ENCODE results near the gene LYZ. TPM values are rescaled to one million over a fixed set of nuclear protein-coding genes. Genes with fewer than 3 reads are reported as not detected.
A peak's percentile ranks its signal among the peaks of the same experiment; 100 is the strongest.

Gene LYZ
- total RNA-seq, 2 donors from 2014 or later, result 23.1 to 80.0 TPM

DNA sequence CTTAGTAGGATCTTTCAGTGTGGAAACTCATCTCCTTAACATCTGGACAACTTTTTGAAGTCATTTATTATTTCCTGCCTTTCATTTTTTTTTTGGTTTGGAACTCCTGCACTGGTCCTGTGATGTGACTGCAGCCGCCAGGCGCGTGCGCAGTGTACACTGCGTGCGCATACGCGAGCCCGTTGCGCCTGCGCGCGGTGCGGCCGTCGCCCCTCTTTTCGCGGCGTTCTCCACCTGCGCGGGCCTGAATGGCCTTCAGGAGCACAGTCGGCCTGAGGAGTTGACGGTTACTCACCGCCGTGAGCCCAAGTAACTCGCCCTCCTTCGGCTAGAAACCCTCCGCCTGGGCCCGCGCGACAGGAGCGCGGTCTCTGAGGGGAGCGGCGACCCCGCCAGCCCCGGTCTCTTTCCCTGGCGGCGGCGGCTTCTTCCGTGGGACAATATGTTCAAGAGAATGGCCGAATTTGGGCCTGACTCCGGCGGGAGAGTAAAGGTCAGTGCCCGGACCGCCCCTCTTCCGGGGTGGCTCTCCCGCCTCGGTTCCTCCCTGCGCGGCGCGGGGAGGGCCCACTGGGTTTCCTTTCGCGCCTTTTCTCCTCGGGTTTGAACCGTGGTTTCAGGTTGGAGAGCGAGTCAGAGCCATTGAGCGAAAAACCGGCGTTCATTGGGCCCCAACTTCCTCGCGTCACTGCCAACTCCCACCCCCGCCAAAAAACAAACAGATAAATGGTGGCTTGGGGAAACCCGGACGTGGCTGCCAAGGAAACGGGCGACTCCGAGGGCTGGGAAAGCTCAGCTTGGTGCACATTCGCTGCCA is 11.6 kb downstream of the LYZ start, which contains the start of gene YEATS4:
TSS of gene YEATS4 (plus strand) at position 213 of the 817 bp plus-strand sequence. CDS start at position 443, 230 bp downstream.
- intact Hi-C loops (cut with DNase I), result no loop called here
- DNase-seq (peak; percentile 89), ATAC-seq (peak; percentile 98)

- ATAC-seq, result no peak
- intact Hi-C loops (cut with DNase I), result no loop called here
- DNase-seq, result no peak
Observed at GRCh38 chr12:69360348-69360672, 12.1 kb downstream of the LYZ start.

DNA sequence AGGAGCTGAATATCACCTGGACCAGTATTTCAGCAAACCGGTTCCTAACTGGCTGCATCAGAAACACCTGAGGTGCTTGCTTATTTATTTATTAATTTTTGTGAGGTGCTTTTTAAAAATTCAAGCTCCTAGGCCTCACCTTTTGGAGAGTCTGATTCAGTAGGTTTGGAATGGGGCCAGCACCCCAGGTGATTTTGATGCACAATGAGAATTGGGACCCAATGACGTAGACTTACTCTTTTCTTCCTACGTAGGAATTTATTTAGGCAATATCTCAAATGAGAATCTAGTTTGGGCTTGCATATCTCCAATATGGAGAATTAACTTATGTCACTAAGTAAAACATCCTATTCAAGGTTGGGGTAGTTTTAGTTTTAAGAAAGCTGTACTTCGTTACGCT is 18.6 kb downstream of the LYZ start:
- intact Hi-C loops (cut with DNase I), result no loop called here
- DNase-seq (no peak), ATAC-seq (no peak)

GRCh38 chr12:69368171-69368570 is 20.0 kb downstream of the LYZ start:
- intact Hi-C loops (cut with DNase I), result no loop called here
- ATAC-seq (no peak), DNase-seq (no peak)

GRCh38 chr12:69383074-69383473 is 34.9 kb downstream of the LYZ start:
- no peak for DNase-seq
- intact Hi-C loops (cut with DNase I), result no loop called here
- ATAC-seq, result no peak

GRCh38 chr12:69385038-69385437 is 36.9 kb downstream of the LYZ start:
- ATAC-seq (no peak), DNase-seq (no peak)
- intact Hi-C loops (cut with DNase I), result no loop called here

GRCh38 chr12:69386921-69387320 is 38.7 kb downstream of the LYZ start:
- DNase-seq (no peak), ATAC-seq (no peak)
- intact Hi-C loops (cut with DNase I), result no loop called here

DNA sequence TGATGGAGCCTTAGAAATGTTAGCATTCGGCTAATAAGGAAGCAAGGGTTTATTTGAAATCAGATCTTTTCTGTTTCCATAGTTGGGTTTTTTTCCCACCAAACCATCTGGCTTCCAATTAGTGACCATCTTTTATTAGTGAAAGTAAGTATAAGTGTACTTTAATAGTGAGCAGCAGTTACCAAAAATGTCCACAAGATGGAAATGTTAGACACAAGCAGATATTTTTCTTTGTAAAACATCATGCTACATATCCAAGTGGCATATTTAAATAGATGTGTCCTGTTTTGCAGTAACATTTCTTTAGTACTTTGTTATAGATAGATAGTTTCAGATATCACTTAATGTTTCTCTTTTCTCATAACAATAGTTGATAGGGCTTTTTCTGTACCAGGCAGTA is 40.2 kb downstream of the LYZ start:
- DNase-seq (no peak), ATAC-seq (peak in 1 of 2 donors; percentile 49)
- intact Hi-C loops (cut with DNase I), result no loop called here

- ATAC-seq (no peak), DNase-seq (no peak)
- intact Hi-C loops (cut with DNase I), result no loop called here
Observed at GRCh38 chr12:69389831-69390230, 41.6 kb downstream of the LYZ start.

DNA sequence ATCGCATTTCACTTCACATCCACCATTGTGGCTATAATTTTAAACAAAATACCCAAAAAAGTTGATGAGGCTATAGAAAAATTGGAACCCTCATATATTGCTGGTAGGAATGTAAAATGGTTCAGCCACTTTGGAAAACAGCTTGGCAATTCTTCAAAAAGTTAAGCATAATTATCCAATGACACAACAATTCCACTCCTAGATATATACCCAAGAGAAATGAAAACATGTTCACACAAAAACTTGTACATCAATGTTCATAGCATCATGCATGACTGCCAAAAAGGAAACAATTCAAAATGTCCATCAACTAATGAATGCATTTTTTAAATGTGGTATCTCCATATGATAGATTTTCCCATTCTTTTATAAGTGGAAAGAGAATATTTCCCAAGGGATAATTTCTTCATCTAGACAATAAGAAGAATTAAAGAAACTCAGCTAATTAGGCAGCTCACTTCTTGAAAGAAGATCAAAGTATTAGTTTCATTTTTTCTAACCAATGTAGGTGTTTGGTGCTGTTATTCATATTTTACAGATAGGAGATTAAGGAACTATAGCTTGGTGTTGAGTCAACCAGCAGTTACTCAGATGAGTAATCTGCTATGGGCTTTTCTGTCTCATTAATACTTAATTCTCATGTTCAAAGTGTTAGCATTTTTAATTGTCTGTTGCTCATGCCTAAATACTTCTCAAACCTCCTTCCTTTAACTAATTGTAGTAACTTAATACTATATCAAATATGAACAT is 44.2 kb downstream of the LYZ start:
- ATAC-seq (no peak), DNase-seq (no peak)
- intact Hi-C loops (cut with DNase I), result no loop called here

DNA sequence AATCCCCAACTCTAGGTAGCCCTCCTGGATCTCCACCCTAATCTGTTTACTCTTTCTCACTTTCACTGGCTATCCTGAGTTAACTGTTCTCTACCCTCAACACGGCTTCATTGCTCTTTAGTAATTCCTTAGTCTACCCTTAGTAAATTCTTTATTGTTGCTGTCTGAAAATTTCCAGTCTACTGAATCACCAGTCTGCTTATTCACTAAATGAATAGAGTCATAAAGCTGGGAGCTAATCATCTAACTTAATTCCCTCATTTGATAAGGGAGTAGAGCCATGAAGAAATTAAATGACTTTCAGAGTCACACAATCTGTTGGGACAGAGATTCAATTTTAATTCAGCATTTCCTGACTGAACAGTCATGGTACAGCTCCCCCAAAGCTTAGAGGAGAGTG is 47.9 kb downstream of the LYZ start:
- DNase-seq (no peak), ATAC-seq (peak in 1 of 2 donors; percentile 14)
- intact Hi-C loops (cut with DNase I), result no loop called here

GRCh38 chr12:69396963-69397362 is 48.8 kb downstream of the LYZ start:
- no peak for DNase-seq
- ATAC-seq, result no peak
- intact Hi-C loops (cut with DNase I), result no loop called here

DNA sequence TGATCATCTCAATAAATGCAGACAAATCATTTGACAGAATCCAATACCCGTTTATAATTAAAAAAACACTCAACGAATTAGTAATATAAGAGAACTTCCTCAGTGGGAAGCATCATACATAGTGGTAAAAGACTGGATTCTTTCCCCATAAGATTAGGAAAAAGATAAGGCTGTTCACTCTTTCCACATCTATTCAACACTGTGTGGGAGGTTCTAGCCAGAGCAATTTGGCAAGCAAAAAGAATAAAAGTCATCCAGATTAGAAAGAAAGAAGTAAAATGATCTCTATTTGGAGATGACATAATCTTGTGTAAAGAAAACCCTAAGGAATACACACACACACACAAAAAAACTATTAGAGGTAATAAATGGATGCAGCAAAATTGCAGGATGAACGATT is 49.8 kb downstream of the LYZ start:
- peak in 1 of 2 donors; percentile 61 for ATAC-seq
- intact Hi-C loops (cut with DNase I), result no loop called here
- DNase-seq, result no peak

- peak; percentile 23 for DNase-seq
- peak; percentile 62 to 63 for ATAC-seq
- intact Hi-C loops (cut with DNase I), result loop anchor here in 1 of 2 donors (10.0 kb wide), 1 partner anchor 173 kb away; no protein-coding TSS in a partner anchor
Observed at GRCh38 chr12:69401940-69402339, 53.8 kb downstream of the LYZ start.

Other genes with a start within 250 kb of the LYZ start
- gene CPSF6, start 108.8 kb upstream of the LYZ start, total RNA-seq, result 10 to 100 TPM; 34.5 to 42.4 TPM
- gene YEATS4, start 11.4 kb downstream of the LYZ start, total RNA-seq, result 1 to 10 TPM; 7.2 to 9.8 TPM
- 10 to 100 TPM; 21.3 to 30.7 TPM for gene FRS2, start 122.0 kb downstream of the LYZ start, total RNA-seq
- gene CCT2, start 237.1 kb downstream of the LYZ start, total RNA-seq, result 100 to 1,000 TPM in 1 of 2 donors, 10 to 100 TPM in 1; 96.8 to 115 TPM

All from left cardiac atrium (tissue), 4 donors.